Activated CD4-positive, CD25-positive, alpha-beta regulatory T cell (primary cell): ENCODE results near the gene FAM131C.
A peak's percentile ranks its signal among the peaks of the same experiment; 100 is the strongest.

Experiments
- DNase-seq, 4 experiments: peaks; one replicate each; lab custom pipeline; 2025; lab: John Stamatoyannopoulos, UW

Gene FAM131C

GRCh38 chr1:16015960-16016901 is 57.2 kb downstream of the FAM131C start:
- no peak for DNase-seq

- DNase-seq: no peak
Observed at GRCh38 chr1:16015491-16015890, 58.0 kb downstream of the FAM131C start.

GRCh38 chr1:16014509-16015482 is 58.7 kb downstream of the FAM131C start:
- no peak for DNase-seq

- DNase-seq: no peak
Observed at GRCh38 chr1:16013908-16014258, 59.6 kb downstream of the FAM131C start.

- DNase-seq: peak in 1 of 4 experiments; percentile 23
Observed at GRCh38 chr1:16013220-16013907, 60.1 kb downstream of the FAM131C start.

- peak in 1 of 4 experiments; percentile 21 for DNase-seq
Observed at GRCh38 chr1:16012590-16013219, 60.7 kb downstream of the FAM131C start.

GRCh38 chr1:16011936-16012589 is 61.4 kb downstream of the FAM131C start:
- DNase-seq: no peak

- no peak for DNase-seq
Observed at GRCh38 chr1:16010837-16011236, 62.6 kb downstream of the FAM131C start.

GRCh38 chr1:16009678-16010077 is 63.8 kb downstream of the FAM131C start:
- no peak for DNase-seq

- DNase-seq: peak; percentile 9 to 68 (median 54)
Observed at GRCh38 chr1:16009030-16009460, 64.4 kb downstream of the FAM131C start.
